NCI-H748 treated with DMSO at 0.1 percent for 48 hours (cell line): ENCODE data around the gene RASAL1.
"Not testable (repeated sequence)": the region's sequence is repeated elsewhere in the genome, so short reads cannot be mapped to it uniquely, and the experiment has no call there.

Source experiments
- DNase-seq: peaks from one replicate; lab custom pipeline; 2025; lab: John Stamatoyannopoulos, UW

RASAL1 gene

DNA sequence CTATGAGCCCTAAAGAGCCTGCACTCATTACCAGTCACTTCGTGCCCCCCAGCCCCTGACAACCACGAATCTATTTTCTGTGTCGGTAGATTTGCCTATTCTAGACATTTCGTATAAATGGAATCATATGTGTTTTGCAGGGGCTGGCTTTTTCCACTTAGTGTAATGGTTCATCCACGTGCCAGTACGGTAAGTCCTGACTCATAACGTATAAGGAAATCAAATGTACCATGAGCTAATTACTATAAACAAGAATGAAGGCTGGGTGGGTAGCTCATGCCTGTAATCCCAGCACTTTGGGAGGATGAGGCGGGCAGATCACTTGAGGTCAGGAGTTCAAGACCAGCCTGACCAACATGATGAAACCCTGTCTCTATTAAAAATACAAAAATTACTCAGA is 17.9 kb downstream of the RASAL1 start:
- not testable (repeated sequence) for DNase-seq

DNA sequence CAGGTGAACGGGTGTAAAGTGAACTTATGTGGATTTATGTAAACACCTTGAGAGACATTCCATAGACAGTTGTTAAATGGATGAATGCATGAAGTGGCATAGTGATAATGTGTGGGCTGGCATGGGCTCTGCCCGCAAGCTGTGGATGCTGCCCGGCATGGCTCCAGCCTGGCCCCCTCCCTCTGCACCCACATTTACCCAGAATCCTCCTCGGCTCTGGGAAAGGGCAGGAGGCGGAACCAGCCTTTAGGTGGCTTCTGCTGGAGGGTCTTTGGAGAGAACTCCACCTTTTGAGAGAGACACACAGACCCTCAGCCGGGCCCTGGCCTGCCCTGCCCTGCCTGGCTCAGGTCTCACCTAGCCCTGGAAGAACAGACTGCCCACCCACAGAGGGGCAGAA is 18.7 kb downstream of the RASAL1 start:
- no peak for DNase-seq

DNA sequence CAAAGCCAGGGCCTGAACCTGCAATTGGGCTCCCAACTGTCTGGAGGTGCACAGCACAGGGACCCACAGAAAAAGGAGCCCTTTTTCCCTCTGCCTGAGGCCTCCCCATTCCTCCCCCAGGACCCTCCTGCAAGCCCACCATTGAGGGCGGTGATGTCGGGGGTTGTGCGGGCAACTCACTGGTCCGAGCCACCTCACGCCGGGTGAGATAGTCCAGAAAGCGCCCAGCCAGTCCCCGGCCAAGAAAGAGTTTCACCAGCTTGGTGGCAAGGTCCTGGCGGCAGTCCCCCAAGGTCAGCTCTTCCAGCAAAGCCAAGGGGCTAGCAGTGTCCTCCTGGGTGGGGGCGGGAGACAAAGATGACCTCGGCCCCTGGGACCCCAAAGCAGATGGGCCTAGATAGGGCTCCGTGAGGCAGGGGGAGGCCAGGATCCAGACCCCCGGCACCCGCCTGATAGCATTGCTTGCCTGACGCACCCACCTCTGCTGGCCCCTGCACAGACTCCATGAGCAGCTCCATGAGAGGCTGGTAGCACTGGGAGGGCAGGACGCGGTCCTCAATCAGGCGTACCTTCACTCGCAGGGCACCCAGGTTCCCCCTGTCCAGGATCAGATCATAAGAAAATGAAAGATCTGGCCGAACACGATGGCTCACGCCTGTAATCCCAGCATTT is 20.0 kb downstream of the RASAL1 start:
- DNase-seq = no peak

DNA sequence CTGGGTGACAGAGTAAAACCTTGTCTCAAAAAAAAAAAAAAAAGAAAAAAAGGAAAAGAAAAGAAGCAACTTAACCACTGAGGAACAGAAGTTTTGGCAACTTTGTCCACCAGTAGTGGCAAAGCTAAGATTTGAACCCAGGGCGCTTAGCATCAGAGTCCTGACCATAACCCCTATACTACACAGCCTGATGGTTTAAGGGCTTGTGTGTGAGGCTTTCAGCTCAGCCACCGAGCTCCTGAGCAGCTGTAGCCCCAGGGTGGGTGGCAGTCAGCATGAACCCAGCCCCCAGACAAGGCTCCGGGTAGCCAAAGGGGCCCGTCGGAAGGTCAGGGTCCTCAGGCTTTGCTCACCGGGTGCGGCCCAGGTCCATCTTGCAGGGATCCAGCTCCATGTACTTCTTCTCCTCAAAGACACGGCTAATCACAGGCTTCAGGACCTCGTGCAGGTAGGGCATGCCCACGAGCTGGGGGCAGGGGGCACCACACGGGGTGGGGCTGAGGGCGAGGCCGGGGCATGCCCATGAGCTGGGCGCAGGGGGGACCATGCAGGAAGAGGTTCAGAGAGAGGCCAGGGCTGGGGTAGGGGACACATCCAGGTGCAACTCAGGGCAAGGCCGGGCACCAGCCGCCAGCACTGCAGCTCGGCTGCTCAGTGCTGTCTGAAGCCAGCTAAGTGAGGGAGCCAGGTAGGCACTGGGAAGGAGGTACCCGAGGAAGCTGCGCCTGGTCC is 20.9 kb downstream of the RASAL1 start:
- no peak for DNase-seq

DNA sequence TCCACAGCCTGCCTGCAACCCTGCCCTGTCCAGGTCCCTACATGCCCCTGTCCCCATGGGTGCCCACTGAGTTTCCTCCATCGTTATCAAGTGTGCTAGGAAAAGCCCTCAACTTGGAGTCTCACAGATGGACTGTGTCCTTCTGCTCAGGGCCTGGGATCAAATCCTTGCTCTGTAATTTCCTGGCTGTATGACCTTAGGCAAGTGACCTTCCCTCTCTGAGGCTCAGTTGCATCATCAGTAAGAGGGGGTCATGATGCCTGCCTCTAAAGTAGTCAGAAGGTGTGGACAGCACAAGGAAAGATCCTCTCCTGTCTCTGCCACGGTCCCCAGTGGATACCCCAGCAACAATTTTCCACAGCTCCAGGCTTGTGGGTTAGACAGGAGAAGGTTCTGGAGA is 22.2 kb downstream of the RASAL1 start:
- DNase-seq = no peak

DNA sequence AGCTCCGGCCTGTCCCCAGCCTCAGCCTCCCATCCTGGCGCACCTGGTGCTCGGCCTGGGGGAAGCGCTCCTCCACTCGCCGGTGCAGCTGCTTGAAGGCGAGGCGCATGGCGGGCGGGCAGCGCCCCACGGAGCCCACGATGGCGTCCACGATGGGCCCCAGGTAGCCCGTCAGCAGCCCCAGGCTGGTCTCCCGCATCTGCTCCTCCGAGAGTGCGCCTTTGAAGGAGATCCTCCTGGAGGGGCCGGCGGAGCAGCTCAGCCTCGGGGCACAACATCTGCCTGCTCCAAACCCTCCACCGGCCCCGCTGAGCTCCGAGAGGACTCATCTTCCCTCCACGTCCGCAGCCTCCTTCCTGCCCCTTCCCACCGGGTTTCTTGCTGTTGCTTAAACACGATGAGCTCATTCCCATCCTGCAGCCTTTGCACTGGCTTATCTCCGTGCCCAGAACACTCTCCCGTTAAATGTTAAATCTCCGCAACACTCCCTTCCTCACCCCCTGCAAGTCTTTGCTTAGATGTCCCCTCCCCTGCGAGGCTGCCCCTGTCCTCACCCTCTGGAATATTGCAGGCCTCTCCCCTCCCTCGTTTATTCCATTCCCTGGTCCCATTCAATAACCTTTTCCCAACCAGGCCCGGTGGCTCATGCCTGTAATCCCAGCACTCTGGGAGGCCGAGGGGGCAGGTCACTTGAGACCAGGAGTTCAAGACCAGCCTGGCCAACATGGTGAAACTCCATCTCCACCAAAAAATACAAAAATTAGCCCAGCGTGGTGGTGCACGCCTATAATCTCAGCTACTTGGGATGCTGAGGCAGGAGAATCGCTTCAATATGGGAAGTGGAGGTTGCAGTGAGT is 23.3 kb downstream of the RASAL1 start:
- no peak for DNase-seq

DNA sequence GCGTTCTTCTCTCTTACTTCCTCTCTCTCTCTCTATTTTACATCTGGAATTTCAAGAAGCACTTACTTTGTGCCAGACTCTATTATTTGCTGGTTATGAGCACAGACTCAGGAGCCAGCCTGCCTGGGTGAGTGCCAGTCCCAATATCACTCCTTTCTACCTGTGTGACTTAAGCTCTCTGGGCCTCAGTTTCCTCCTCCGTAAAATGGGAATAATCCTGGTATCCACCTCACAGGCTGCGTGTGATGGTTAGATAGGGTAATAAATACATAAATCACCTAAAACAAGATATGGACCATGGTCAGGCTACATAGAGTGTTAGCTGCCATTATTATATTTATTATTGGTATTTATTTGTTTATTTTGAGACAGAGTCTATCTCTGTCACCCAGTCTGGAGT is 24.3 kb downstream of the RASAL1 start:
- no peak for DNase-seq

DNA sequence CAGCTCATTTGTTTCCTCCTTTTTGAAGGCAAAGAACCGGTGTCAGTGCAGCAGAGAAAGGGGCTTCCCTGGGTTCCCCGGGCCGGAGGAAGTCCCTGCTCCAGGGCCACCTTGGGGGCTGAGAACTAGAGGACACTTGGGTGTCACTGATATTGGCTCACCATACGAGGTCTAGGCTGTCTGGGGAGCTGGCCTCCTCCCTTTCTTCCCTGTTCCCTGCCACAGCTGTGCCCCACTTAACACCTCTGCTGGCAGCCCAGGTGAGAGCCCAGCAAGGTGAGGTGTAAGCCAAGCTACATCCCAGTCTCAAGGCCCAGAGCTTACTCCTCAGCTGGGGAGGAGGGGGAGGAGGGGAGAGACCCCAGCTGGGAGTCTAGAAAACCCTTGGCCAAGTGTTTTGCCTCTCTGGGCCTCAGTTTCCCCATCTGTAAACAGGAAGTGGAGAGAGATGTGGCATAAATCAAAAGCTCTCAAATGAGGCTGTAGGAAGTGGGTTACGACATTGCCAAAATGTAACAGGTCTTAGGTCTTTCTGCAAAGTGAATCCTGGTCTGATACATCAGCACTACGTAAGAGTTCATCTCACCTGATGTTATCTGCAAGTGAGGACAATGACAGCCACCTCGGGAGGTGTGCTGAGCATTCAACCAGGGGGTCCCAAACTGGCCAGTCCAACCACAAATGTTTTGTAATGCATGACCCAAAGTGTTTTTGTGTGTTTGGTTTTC is 25.5 kb downstream of the RASAL1 start:
- DNase-seq = no peak

DNA sequence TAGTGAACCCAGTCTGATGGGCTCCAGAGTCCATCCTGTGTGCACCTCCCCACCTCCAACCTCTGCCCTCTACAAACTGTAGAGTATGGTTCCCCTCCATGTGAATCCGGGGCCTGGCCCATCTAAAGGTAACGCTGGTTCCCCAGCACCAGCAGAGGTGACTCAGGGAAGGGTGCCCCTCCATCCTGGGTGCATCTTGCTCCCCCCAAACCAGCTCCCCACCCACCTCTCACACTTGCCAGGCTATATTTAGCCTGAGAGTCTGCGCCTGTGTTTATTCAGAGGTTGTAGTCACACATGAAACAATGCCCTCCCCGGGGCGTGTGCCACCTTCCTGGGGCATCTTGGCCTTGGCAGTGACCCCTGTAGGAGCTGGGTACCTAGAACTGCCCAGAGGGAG is 26.2 kb downstream of the RASAL1 start:
- DNase-seq = no peak

DNA sequence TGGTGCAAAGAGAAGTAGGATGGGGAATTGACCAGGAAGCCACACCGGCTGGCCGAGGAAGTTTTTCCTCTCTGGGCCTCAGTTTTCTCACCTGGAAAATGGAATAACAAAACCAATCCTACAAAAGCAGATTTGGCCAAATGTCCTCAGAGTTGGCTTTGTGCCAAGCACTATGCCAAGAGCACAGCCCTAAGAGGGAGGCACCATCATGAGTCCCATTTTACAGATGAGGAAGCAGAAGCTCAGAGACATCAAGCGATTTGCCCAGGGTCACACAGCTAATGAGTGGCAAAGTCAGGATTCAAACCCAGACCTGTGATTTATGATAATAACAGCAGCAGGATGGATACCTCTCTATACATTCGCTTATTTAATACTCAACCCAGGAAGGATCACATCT is 27.3 kb downstream of the RASAL1 start:
- no peak for DNase-seq

DNA sequence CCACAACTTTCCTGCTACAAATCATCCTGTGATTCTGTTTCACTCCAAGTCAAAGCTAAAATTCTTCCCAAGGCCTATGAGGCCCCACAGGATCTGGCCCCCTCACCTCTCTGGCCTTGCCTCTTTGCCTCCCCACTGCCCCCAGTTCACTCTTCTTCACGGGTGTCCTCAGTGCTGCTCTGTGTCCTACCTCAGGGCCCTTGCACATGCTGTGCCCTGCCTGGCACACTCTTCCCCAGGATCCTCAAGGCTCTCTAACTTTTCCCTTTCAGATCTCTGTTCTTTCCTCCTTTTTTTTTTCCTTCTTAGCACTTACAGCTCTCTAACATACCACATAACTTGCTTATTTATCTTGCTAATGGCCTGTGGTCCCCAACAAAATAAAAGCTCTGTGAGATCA is 29.2 kb downstream of the RASAL1 start:
- DNase-seq = no peak

DNA sequence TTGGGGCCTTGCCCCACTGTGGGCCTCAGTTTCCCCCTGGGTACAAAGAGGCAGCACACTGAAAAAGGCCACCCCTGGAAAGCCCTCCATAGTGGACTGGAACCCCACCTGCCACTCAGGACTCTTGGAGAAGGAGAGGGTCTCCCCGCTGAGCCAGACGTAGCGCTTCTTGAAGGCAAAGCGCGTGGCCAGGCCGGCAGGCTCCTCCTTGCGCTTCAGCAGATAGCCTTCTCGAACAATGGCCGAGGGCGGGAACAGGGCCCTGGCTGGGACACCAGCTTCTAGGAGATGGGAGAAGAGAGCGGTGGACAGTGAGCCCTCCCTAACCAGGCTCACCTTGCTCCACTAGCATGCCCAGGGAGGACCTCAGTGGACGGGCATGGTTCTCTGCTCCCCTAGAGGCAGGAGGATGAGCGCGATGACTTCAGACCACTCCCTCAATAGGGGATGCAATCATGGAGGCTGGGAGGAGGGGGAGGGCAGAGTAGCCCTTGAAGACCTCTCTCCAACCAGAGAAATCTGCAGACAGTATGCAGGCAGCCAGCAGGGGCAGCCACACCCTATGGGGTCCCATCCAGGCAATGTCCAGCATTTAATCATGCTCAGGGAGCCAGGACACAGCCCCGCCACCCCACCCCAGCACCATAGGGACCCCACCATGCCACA is 29.8 kb downstream of the RASAL1 start:
- no peak for DNase-seq

DNA sequence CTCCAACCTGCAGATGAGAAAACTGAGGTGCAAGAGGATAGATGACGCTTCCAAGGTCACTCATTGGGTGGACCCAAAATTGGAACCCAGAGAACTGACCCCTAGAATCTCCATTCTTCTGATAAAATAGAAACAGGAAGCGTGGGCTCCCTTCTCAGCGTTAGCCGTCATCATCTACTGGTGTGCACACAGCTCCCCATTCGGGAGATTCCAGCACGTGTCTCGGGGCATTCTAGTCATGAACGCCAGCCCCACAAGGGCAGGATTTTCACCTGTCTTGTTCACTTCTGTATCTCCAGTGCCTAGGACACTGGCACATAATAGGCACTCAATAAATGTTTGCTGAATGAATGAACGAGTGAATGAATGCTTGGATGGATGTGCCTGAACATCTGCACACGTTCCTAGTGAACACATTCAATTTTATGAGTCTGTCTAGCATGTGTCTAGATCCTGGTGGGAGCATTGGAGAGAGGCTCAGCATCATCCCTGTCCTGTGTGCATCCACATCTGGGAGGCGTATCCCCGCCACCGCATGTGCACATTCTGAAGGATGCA is 30.5 kb downstream of the RASAL1 start:
- no peak for DNase-seq

DNA sequence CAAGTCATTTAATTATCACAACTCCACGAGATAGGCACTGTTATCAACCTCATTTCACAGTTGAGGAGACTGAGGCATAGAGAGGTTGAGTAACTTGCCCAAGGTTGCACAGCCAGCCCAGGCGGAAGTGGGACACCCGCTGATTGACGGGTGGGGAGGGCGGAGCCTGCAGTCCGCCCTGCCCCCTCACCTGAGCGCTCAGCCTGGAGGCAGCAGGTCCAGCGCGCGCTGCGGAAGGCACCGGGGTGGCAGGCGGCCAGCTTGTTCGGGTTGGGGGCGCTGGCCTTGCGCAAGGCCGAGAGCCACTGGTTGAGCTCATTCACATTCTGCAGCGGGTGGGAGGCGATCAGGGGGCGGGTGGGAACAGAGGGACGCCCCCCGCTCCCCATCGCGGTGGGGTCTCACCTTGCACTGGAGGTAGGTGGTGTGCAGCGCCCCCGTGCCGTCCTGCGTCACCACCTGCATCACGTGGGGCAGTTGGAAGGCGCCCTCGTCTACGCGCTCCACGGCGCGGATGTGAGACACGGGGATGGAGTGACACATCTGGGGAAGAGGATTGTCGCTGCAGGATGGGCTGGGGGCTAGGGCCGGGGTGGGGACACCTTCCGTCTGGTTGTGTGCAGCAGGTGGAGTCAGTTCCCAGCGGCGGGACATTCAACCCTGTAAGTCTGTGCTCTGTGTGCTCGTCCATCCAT is 31.7 kb downstream of the RASAL1 start:
- no peak for DNase-seq

DNA sequence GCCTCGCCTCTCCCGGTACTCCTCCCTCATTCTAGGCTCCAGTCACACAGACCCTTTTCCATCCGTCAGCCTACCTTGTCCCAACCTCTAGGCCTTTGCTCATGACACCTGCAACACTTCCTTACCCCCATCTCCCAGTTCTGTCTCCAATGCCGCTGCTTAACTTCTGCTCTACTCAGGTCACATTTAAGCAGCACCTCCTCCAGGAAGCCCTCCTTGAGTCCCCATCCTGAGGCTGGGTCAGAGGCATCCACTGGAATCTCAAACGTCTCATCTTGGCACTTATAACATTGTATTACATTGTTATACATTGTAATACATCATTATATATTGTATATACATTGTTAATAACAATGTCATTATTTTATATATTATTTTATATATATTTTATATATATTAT is 32.8 kb downstream of the RASAL1 start:
- DNase-seq = no peak

DNA sequence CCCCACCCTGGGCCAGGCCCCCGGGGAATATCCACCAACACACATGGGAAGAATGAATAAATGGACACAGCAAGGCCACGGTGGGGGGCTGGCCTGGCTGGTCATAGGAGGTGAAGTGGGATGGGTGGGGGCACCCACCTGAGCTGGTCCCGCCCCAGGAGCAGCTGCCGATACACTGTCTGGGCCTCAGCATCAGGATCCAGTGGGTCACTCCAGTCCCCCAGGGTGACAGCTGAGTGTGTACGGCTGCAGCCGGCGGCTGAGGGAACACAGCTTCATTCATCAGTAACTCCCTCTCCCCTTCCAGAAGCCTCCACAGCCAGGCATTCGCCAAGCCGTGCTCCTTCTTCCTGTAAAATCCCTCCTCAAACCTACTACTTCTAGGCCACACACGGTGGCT is 33.8 kb downstream of the RASAL1 start:
- DNase-seq = no peak

DNA sequence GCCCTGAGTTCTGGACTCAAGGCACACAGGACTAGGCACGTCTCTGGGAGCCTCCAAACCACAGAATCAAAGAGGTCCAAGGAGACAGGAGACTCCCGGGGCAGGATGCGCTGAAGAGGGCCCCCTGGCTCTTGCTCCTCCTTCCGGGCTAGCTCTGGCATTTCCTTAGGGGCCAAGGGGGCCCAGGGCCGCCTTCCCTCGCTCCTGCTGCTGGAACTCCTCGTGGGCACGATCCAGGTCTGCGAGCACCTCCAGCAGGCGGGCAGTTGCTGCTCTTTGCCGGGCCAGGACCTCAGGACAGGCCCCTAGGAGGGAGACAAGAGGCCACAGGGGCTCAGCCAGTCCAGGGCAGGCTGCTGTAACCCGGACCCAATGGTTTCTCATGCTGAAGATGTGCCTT is 35.8 kb downstream of the RASAL1 start:
- DNase-seq = no peak

DNA sequence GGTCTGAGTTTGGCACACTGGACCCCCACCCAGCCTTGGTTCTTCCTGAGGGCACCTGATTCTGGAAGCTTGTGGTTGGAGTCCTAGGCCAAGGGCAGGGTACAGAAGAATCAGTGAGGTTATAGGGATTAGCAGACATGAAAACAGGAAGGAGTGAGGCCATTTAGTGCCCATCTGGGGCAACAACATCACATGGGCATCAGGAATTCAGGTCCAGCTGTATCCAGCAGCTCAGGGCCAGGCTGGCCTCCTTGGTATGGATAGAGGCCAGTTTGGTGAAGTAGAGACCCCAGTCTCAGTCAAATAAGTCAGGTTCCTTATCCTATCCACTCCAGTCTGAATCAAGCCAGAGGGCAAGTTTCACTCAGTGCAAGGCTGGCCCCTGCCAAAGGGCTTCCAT is 36.2 kb downstream of the RASAL1 start:
- no peak for DNase-seq

DNA sequence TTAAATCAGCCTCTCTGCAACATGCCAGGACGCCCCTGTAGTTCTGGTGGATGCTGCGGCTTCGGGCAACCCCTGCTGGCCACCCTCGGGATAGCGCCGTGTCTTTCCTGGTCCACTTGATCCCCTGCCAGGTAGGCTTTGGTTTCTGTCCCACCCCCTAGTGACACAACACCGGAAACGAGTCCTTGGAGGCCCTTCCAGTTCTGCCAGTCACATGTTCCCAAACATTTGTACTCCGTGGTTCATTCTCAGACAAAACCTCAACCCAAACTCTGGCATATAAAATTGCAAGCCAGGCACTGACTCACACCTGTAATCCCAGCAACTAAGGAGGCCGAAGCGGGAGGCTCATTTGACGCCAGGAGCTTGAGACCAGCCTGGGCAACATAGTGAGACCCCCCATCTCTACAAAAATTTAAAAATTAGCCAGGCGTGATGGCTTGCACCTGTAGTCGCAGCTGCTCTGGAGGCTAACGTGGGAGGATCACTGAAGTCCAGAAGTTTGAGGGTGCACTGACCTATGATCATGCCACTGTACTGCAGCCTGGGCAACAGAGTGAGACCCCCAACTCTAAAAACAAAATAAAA is 37.0 kb downstream of the RASAL1 start:
- peak; percentile 68 for DNase-seq

DNA sequence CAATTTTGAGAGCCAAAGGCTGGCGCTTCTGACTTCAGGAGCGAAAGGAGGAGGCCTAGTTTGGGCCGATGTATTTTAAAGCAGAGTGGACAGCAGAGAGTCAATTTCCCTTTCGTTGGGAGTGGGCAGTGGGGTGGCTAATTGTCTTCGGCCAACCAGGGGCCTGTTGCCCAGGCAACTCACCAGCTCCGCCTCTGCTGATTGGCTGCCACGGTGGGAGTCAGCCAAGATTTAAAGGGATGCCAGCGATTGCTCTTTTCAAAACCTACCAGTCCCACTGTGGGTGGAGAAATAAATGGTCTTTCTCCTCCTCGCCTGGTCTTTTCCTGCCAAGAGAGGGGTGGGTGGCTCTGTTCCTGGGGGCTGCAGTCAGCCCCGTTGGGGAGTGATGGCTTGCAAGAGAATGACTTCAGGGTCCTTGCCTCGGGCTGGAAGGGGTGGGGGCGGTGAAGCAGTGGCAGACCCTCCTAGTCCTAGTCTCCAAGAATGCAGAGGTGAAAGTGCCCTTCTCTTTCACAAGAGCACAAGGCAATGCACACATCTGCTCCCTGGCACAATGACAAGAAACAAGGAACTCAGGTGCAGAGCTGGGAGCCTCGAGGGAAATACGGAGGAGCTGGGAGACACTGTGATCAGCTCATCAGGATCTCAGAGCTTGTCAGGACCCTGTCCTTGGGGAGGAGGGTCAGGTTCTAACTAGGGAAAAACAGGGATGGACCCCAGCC is 37.7 kb downstream of the RASAL1 start:
- DNase-seq = no peak
